Measurements from ENCODE around the gene PRUNE2.

Gene PRUNE2

DNA sequence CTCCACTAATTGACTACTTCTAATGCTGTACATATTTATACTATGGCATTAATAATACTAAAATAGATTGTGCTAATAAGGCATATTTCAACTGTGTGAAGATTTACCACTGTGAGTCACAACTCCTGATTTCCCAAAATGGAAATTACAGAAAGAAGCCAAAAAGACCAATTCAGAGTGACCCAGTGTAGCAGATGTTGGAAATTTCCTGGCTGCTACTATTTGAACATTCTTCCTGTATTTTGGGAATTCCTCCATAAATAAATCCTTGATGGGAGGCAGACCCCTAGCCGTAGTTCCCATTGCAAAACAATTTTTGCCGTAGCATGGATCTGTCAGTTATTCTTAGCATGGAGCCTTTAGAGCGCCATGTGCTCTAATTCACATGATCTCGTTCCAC is 11.4 kb upstream of the PRUNE2 start:
- Histone ChIP-seq H3K9me3 (ENCODE audit: control insufficient read depth, low read length) (no peaks in the 10 kb centered on the region), H3K27me3 (replicated peaks; ENCODE audit: control insufficient read depth, insufficient read depth, low read length) (no peaks in the 10 kb centered on the region), H3K36me3 (ENCODE audit: control insufficient read depth, insufficient read depth, low read length, severe bottlenecking) (no peaks in the 10 kb centered on the region)

DNA sequence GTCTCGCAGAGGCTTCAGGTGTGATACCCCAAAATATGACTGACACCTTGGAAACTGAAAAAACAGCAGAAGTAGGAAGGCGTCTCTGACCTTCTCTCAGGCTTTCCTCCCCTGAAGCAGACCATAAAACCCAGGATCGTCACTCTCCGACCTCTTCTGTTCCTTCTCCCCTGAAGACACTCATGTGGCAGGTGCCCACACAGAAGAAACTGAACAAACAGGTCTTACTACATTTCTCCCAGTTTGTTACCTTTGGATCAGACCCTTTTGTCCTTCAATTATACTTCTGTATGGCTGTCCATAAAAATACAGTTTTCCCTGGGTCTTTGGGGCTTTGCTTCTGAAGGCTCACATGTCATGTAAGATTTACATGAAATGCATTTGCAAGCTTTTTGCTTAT is 10.3 kb upstream of the PRUNE2 start:
- no peaks in the 10 kb centered on the region for H3K27me3 ChIP-seq (replicated peaks; ENCODE audit: control insufficient read depth, insufficient read depth, low read length)
- no peak for DNase-seq (ENCODE audit: low read depth)
- H3K4me3 ChIP-seq (ENCODE audit: low read length) = no peak overlapping the region
- H3K4me1 ChIP-seq (ENCODE audit: control insufficient read depth, insufficient read depth, low read length) = peaks cover 32% of the 10 kb centered on the region
- no peaks in the 10 kb centered on the region for H3K9me3 ChIP-seq (ENCODE audit: control insufficient read depth, low read length)
- H3K9ac ChIP-seq (ENCODE audit: low read length) = no peak overlapping the region
- H3K36me3 ChIP-seq (ENCODE audit: control insufficient read depth, insufficient read depth, low read length, severe bottlenecking) = no peaks in the 10 kb centered on the region

More for the DNA sequence above, 11.4 kb upstream of the PRUNE2 start:
- no peak overlapping the region for H3K9ac ChIP-seq (ENCODE audit: low read length)
- peaks cover 30% of the 10 kb centered on the region for H3K4me1 ChIP-seq (ENCODE audit: control insufficient read depth, insufficient read depth, low read length)
- H3K4me3 ChIP-seq (ENCODE audit: low read length) = no peak overlapping the region
- no peak for DNase-seq (ENCODE audit: low read depth)

DNA sequence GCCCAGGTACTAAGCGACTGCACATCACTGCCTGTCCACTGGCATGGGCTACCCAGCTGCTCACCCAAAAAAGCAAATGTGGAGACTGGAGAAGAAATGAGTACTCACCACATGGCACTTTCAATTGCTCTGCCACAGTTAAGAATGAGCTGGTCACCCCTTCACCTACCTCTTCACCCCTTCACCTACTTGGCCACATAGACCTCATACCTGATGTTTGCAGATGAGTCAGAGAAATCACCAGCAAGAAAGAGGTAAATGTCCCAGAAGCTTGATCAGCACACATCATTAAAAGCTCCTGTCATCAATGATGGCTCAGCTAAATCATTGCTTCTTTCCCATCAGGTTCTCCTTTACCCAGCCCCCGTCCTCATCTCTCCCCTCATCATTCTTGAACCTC is 7.6 kb upstream of the PRUNE2 start:
- no peak for DNase-seq (ENCODE audit: low read depth)
- Histone ChIP-seq H3K27me3 (replicated peaks; ENCODE audit: control insufficient read depth, insufficient read depth, low read length) (no peaks in the 10 kb centered on the region), H3K9ac (ENCODE audit: low read length) (no peak overlapping the region), H3K4me3 (ENCODE audit: low read length) (no peak overlapping the region), H3K4me1 (ENCODE audit: control insufficient read depth, insufficient read depth, low read length) (peaks cover 28% of the 10 kb centered on the region), H3K36me3 (ENCODE audit: control insufficient read depth, insufficient read depth, low read length, severe bottlenecking) (no peaks in the 10 kb centered on the region), H3K9me3 (ENCODE audit: control insufficient read depth, low read length) (no peaks in the 10 kb centered on the region)

DNA sequence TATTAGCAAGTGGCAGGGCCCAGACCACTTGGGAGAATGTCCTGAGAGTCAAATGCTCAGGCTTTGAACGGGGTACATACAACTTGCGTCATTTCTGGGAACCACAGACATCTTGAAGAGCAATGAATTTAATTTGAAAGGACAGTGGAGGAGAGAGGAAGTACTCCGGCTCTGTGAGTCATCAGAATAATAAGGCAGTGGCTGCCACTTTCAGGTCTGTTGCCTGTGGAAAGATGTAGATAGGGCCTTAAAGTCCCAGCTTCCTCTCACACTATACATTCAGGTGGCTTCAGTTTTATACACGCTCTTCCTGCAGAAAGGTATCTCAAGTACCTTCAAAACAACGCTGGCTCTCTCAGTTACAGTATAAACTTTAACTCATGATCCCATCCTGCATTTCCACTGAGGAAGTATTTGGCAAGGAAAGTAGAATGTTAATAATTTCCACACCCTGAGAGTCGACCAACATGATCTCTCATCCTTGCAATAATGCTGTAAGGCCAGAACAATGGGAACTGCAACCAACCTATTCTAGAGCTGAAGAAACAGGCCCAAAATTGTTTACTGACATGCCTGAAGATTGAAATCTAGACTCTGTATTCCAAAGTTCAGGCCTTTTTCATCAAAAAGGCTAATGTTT is 6.8 kb upstream of the PRUNE2 start:
- no peak overlapping the region for H3K9ac ChIP-seq (ENCODE audit: low read length)
- H3K4me3 ChIP-seq (ENCODE audit: low read length) = no peak overlapping the region
- H3K27me3 ChIP-seq (replicated peaks; ENCODE audit: control insufficient read depth, insufficient read depth, low read length) = no peaks in the 10 kb centered on the region
- no peaks in the 10 kb centered on the region for H3K36me3 ChIP-seq (ENCODE audit: control insufficient read depth, insufficient read depth, low read length, severe bottlenecking)
- peak; percentile 54 for DNase-seq (ENCODE audit: low read depth)
- H3K4me1 ChIP-seq (ENCODE audit: control insufficient read depth, insufficient read depth, low read length) = peaks cover 27% of the 10 kb centered on the region
- no peaks in the 10 kb centered on the region for H3K9me3 ChIP-seq (ENCODE audit: control insufficient read depth, low read length)

DNA sequence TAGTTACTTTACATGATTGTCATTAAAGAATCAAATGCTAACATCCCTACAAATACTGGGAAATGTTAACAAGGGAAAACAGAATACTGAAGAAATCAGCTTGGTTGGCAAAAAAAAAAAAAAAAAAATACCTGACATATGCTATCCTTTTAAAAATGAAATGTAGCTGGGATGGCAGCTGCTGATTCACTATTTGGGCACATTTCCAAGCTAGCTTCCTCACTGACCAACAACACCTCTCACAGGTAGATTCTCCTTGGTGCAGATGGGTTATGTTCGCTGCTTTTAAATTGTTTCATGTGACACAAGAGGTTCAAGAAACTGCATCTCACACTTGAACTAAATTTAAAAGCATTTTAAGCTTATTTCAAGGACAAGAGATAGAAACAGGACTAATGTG is 6.1 kb upstream of the PRUNE2 start:
- DNase-seq (ENCODE audit: low read depth) = no peak
- Histone ChIP-seq H3K27me3 (replicated peaks; ENCODE audit: control insufficient read depth, insufficient read depth, low read length) (no peaks in the 10 kb centered on the region), H3K4me3 (ENCODE audit: low read length) (no peak overlapping the region), H3K9ac (ENCODE audit: low read length) (no peak overlapping the region), H3K9me3 (ENCODE audit: control insufficient read depth, low read length) (no peaks in the 10 kb centered on the region), H3K36me3 (ENCODE audit: control insufficient read depth, insufficient read depth, low read length, severe bottlenecking) (no peaks in the 10 kb centered on the region), H3K4me1 (ENCODE audit: control insufficient read depth, insufficient read depth, low read length) (peaks cover 19% of the 10 kb centered on the region)

DNA sequence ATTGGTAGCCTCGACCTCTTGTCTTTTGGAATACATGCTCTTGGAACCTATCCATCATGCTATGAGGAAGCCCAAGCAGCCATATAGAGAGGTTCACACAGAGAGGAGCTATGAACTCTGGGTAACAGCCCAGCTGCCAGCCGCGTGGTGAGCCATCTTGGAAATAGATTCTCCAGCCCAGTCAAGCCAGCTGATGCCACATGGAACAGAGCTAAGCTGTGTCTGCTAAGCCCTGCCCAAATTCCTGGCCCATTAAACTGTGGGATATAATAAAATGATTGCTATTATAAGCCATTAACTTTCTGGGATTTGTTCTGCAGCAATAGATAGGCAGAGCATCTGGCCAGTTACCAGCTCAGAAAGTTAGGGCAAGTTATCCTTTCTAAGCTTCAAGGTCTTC is 4.9 kb upstream of the PRUNE2 start:
- Histone ChIP-seq H3K4me1 (ENCODE audit: control insufficient read depth, insufficient read depth, low read length) (peaks cover 14% of the 10 kb centered on the region), H3K4me3 (ENCODE audit: low read length) (no peak overlapping the region), H3K36me3 (ENCODE audit: control insufficient read depth, insufficient read depth, low read length, severe bottlenecking) (no peaks in the 10 kb centered on the region), H3K9ac (ENCODE audit: low read length) (no peak overlapping the region), H3K9me3 (ENCODE audit: control insufficient read depth, low read length) (no peaks in the 10 kb centered on the region), H3K27me3 (replicated peaks; ENCODE audit: control insufficient read depth, insufficient read depth, low read length) (no peaks in the 10 kb centered on the region)
- DNase-seq (ENCODE audit: low read depth) = no peak

DNA sequence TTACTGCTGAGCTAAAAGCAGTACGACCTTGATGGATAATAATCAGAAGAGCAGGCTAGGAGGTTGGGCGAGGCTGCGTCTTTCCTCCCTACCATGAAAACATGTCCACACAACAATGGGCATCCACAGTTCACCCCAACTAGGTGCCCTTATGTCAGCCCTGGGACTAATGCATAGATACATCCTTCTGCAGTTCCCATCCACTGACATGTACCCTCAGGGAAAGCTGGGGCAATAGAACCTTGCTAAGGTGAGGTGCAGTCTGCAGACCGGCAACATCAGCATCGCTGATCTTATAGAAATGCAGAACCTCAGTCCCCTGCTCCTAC is 697 bp upstream of the PRUNE2 start:
- Histone ChIP-seq H3K9ac (ENCODE audit: low read length) (peak overlapping the region; percentile 45), H3K27me3 (replicated peaks; ENCODE audit: control insufficient read depth, insufficient read depth, low read length) (no peaks in the 10 kb centered on the region), H3K9me3 (ENCODE audit: control insufficient read depth, low read length) (no peaks in the 10 kb centered on the region), H3K4me3 (ENCODE audit: low read length) (peak overlapping the region; percentile 94), H3K36me3 (ENCODE audit: control insufficient read depth, insufficient read depth, low read length, severe bottlenecking) (no peaks in the 10 kb centered on the region), H3K4me1 (ENCODE audit: control insufficient read depth, insufficient read depth, low read length) (peaks cover 23% of the 10 kb centered on the region)
- no peak for DNase-seq (ENCODE audit: low read depth)

DNA sequence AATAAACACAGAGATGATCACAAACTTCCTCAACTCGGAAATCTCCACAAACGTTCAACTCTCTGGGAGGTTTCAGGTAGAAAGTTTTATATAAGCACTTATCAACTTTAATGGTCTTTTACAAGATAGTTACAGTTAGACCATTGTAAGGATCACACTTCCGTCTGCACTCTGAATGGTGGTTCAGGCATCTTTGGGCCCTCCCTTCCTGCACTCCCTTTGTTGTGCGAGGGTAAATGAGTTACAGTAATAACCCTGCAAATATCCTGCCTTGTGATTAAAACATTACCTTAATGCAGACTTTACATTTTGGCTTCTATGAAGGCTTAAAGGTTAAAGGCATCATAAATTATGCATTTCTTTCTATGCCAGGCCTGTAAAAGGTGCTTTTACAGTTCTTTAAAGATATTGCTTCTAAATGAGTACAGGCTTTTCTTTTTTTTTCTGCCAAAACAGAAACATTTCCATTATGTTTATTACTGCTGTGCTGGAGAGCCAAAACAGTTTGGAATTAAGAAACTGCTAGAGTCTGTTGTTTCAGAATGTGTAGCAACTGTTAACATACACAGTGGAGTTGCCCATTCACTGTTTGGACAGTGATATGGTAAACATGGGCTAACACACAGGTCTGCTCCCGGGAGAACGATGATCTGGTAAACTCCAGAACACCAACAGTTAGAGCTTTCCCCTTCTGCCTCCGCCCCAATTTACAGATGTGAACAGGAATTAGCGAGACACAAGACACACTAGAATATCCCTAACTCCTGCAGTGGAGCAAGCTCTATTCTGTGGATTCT is 1.1 kb downstream of the PRUNE2 start:
- DNase-seq (ENCODE audit: low read depth) = no peak
- Histone ChIP-seq H3K4me1 (ENCODE audit: control insufficient read depth, insufficient read depth, low read length) (peaks cover 25% of the 10 kb centered on the region), H3K27me3 (replicated peaks; ENCODE audit: control insufficient read depth, insufficient read depth, low read length) (no peaks in the 10 kb centered on the region), H3K9ac (ENCODE audit: low read length) (peak overlapping the region; percentile 89), H3K4me3 (ENCODE audit: low read length) (peak overlapping the region; percentile 94), H3K9me3 (ENCODE audit: control insufficient read depth, low read length) (no peaks in the 10 kb centered on the region), H3K36me3 (ENCODE audit: control insufficient read depth, insufficient read depth, low read length, severe bottlenecking) (peaks cover 14% of the 10 kb centered on the region)

DNA sequence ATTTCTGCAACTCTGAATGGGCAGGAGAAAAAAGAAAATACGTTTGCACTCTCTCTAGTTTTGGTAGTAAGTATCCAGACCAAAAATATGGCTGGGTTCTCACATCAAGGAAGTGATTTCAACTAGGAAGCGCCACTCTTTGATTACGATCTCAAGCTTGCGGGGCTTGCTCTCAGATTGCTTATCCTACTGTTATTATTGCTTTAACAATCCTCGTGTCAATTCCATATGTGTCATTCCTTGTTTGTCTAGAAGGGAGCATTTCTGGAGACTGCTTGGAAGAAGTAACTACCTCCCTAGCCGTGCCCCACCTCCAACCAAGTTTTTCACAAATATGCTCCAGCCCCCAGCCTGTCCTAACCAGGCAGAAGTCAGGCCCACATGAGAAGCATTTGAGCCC is 3.5 kb downstream of the PRUNE2 start:
- no peaks in the 10 kb centered on the region for H3K27me3 ChIP-seq (replicated peaks; ENCODE audit: control insufficient read depth, insufficient read depth, low read length)

DNA sequence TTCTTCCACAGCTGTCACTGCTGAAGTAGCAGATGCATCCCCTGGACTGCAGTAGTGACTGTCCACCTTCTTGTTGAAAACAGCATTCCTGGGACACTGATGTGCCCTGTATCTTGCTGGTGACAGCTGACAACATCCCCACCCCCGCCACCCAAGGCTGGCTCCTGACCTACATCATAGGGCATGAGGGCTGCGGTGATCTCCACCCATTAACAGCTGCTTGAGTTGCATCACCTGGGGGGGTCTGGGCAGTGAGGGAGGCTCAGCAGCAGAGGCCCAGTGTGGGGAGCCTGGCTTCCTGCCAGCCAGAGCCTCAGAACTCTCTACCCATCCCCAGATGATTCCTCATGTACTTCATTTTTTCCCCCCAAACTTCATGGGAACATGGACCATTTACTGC is 4.1 kb downstream of the PRUNE2 start:
- DNase-seq (ENCODE audit: low read depth) = no peak
- H3K36me3 ChIP-seq (ENCODE audit: control insufficient read depth, insufficient read depth, low read length, severe bottlenecking) = peaks cover 15% of the 10 kb centered on the region
- H3K9ac ChIP-seq (ENCODE audit: low read length) = no peak overlapping the region
- H3K4me3 ChIP-seq (ENCODE audit: low read length) = no peak overlapping the region
- no peaks in the 10 kb centered on the region for H3K9me3 ChIP-seq (ENCODE audit: control insufficient read depth, low read length)
- H3K4me1 ChIP-seq (ENCODE audit: control insufficient read depth, insufficient read depth, low read length) = peaks cover 25% of the 10 kb centered on the region
- H3K27me3 ChIP-seq (replicated peaks; ENCODE audit: control insufficient read depth, insufficient read depth, low read length) = no peaks in the 10 kb centered on the region

More for the DNA sequence above, 3.5 kb downstream of the PRUNE2 start:
- Histone ChIP-seq H3K4me1 (ENCODE audit: control insufficient read depth, insufficient read depth, low read length) (peaks cover 25% of the 10 kb centered on the region), H3K36me3 (ENCODE audit: control insufficient read depth, insufficient read depth, low read length, severe bottlenecking) (peaks cover 15% of the 10 kb centered on the region), H3K9me3 (ENCODE audit: control insufficient read depth, low read length) (no peaks in the 10 kb centered on the region), H3K9ac (ENCODE audit: low read length) (no peak overlapping the region), H3K4me3 (ENCODE audit: low read length) (peak overlapping the region; percentile 31)
- DNase-seq (ENCODE audit: low read depth) = no peak

DNA sequence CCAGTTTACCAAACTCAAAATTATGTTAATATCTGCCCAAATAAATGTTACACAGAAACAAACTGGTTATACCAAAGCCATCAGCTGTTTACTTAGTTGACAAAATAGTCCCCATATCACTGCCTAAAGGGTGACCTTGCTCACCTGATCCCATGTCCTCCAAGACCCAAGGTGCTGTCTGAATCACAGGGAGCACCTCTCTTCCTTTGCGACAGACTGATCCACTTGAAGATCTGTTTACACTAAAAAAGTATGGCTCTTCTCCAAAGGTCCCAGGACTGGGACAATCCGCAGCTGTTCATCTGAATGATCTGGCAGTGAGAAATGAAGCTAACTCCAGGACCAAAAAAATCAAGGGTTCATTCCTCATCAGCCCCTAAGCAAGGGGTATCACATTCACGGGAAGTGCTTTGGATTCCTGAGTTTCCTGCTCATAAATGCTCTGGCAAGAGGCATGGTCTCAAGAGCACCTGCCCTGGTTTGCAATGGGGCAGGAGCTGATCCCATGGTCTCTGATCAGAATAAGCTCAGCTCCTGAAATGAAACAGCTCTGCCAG is 5.0 kb downstream of the PRUNE2 start:
- DNase-seq (ENCODE audit: low read depth) = no peak
- peaks cover 25% of the 10 kb centered on the region for H3K4me1 ChIP-seq (ENCODE audit: control insufficient read depth, insufficient read depth, low read length)
- H3K9me3 ChIP-seq (ENCODE audit: control insufficient read depth, low read length) = no peaks in the 10 kb centered on the region
- no peak overlapping the region for H3K9ac ChIP-seq (ENCODE audit: low read length)
- peaks cover 15% of the 10 kb centered on the region for H3K36me3 ChIP-seq (ENCODE audit: control insufficient read depth, insufficient read depth, low read length, severe bottlenecking)
- no peaks in the 10 kb centered on the region for H3K27me3 ChIP-seq (replicated peaks; ENCODE audit: control insufficient read depth, insufficient read depth, low read length)
- no peak overlapping the region for H3K4me3 ChIP-seq (ENCODE audit: low read length)
